H9 (cell line): Measurements from ENCODE around the gene FCHSD2. TPM values are rescaled to one million over a fixed set of nuclear protein-coding genes. Genes with fewer than 3 reads are reported as not detected.

ENCODE experiments used
- DNase-seq: peaks from one replicate; pipeline ENCODE4 v3.0.0-alpha.2; 2017
- H2AFZ ChIP-seq: one replicate; pipeline ENCODE4 v1.6.1; 2013; ENCODE audit warnings: mild to moderate bottlenecking, low read length, control low read depth, moderate library complexity
- H2AK5ac ChIP-seq: 2 replicates; pipeline ENCODE4 v1.6.1; 2013; ENCODE audit warnings: low read length, control low read depth, mixed read lengths; ENCODE audit not compliant: insufficient read length
- H2BK120ac ChIP-seq: one replicate; pipeline ENCODE4 v1.6.1; 2013; ENCODE audit warnings: low read depth, mild to moderate bottlenecking, low read length, control low read depth, inconsistent platforms; ENCODE audit not compliant: poor library complexity, severe bottlenecking
- H2BK12ac ChIP-seq: 2 replicates; pipeline ENCODE4 v1.6.1; 2013; ENCODE audit warnings: low read length, control low read depth, mixed read lengths, low read depth; ENCODE audit not compliant: insufficient read length
- H2BK15ac ChIP-seq: 2 replicates; pipeline ENCODE4 v1.6.1; 2013; ENCODE audit warnings: low read depth, low read length, control low read depth
- H2BK20ac ChIP-seq: one replicate; pipeline ENCODE4 v1.6.1; 2013; ENCODE audit warnings: low read depth, mild to moderate bottlenecking, low read length, control low read depth, inconsistent platforms; ENCODE audit not compliant: poor library complexity, severe bottlenecking
- H2BK5ac ChIP-seq: 2 replicates; pipeline ENCODE4 v1.6.1; 2013; ENCODE audit warnings: low read length, control low read depth, mixed read lengths; ENCODE audit not compliant: insufficient read length
- H3K14ac ChIP-seq: 2 replicates; pipeline ENCODE4 v1.6.1; 2013; ENCODE audit warnings: low read length, control low read depth; ENCODE audit not compliant: insufficient read depth
- H3K18ac ChIP-seq: 2 replicates; pipeline ENCODE4 v1.6.1; 2013; ENCODE audit warnings: low read depth, mild to moderate bottlenecking, mixed read lengths, low read length, control low read depth; ENCODE audit not compliant: insufficient read length
- H3K23ac ChIP-seq: 2 replicates; pipeline ENCODE4 v1.6.1; 2013; ENCODE audit warnings: low read length, control low read depth, mixed read lengths, low read depth; ENCODE audit not compliant: insufficient read length
- H3K23me2 ChIP-seq: 2 replicates; pipeline ENCODE4 v1.6.1; 2013; ENCODE audit warnings: low read depth, mild to moderate bottlenecking, mixed read lengths, low read length, control low read depth; ENCODE audit not compliant: insufficient read length, poor library complexity, severe bottlenecking
- H3K27ac ChIP-seq: 2 replicates; pipeline ENCODE4 v1.5.1; 2013; ENCODE audit warnings: low read length, control low read depth, mixed read lengths, low read depth; ENCODE audit not compliant: insufficient read length
- H3K27me3 ChIP-seq: 2 replicates; pipeline ENCODE4 v1.6.1; 2013; ENCODE audit warnings: low read length, control low read depth, inconsistent platforms; ENCODE audit not compliant: insufficient read depth
- H3K4ac ChIP-seq: 2 replicates; pipeline ENCODE4 v1.6.1; 2013; ENCODE audit warnings: low read depth, mild to moderate bottlenecking, control low read depth, inconsistent platforms, low read length, moderate library complexity
- H3K4me1 ChIP-seq: 2 replicates; pipeline ENCODE4 v1.6.1; 2013; ENCODE audit warnings: low read length, control low read depth, inconsistent platforms; ENCODE audit not compliant: insufficient read depth
- H3K4me2 ChIP-seq: 2 replicates; pipeline ENCODE4 v1.6.1; 2013; ENCODE audit warnings: low read length, control low read depth, mixed read lengths; ENCODE audit not compliant: insufficient read length, insufficient read depth
- H3K56ac ChIP-seq: 2 replicates; pipeline ENCODE4 v1.6.1; 2013; ENCODE audit warnings: low read depth, mild to moderate bottlenecking, mixed read lengths, low read length, control low read depth; ENCODE audit not compliant: insufficient read length
- H3K79me1 ChIP-seq: 2 replicates; pipeline ENCODE4 v1.6.1; 2013; ENCODE audit warnings: low read depth, mild to moderate bottlenecking, moderate library complexity, low read length, control low read depth, inconsistent platforms; ENCODE audit not compliant: insufficient read depth, poor library complexity, severe bottlenecking
- H3K79me2 ChIP-seq: 2 replicates; pipeline ENCODE4 v1.6.1; 2013; ENCODE audit warnings: low read length, control low read depth, inconsistent platforms; ENCODE audit not compliant: insufficient read depth
- H3K9ac ChIP-seq: 2 replicates; pipeline ENCODE4 v1.6.1; 2013; ENCODE audit warnings: low read length, control low read depth, mixed read lengths; ENCODE audit not compliant: insufficient read length; ENCODE audit errors: extremely low read depth
- H3K9me3 ChIP-seq: one replicate; pipeline ENCODE4 v1.6.1; 2013; ENCODE audit warnings: low read depth, low read length, inconsistent platforms; ENCODE audit not compliant: control insufficient read depth
- H3T11ph ChIP-seq: one replicate; pipeline ENCODE4 v1.6.1; 2013; ENCODE audit warnings: mild to moderate bottlenecking, low read length, control low read depth, inconsistent platforms
- H4K20me1 ChIP-seq: one replicate; pipeline ENCODE4 v1.6.1; 2013; ENCODE audit not compliant: control insufficient read depth, insufficient read length, insufficient read depth
- H4K5ac ChIP-seq: 2 replicates; pipeline ENCODE4 v1.6.1; 2013; ENCODE audit warnings: low read depth, mild to moderate bottlenecking, mixed read lengths, low read length, control low read depth; ENCODE audit not compliant: insufficient read length
- H4K8ac ChIP-seq: replicated peaks from 2 replicates; pipeline ENCODE4 v1.6.1; 2013; ENCODE audit warnings: low read length, control low read depth, mixed read lengths, low read depth; ENCODE audit not compliant: insufficient read length
- H4K91ac ChIP-seq: 2 replicates; pipeline ENCODE4 v1.6.1; 2013; ENCODE audit warnings: low read depth, mild to moderate bottlenecking, moderate library complexity, mixed read lengths, low read length, control low read depth; ENCODE audit not compliant: insufficient read length
- H3K27ac Mint-ChIP-seq, 3 experiments: 2 replicates in 2 of 3; 3 replicates in 1 of 3; pipeline ENCODE4 v1.8.0; 2020 to 2021; ENCODE audit warnings: mixed read lengths in 3 of 3, mild to moderate bottlenecking in 1 of 3, moderate library complexity in 1 of 3
- H3K27me3 Mint-ChIP-seq: 2 replicates; pipeline ENCODE4 v1.8.0; 2021; ENCODE audit warnings: low read depth, mild to moderate bottlenecking, moderate library complexity, mixed read lengths
- H3K36me3 Mint-ChIP-seq, 3 experiments: 2 replicates in 2 of 3; 3 replicates in 1 of 3; pipeline ENCODE4 v1.8.0; 2020 to 2021; ENCODE audit warnings: low read depth in 3 of 3, mixed read lengths in 3 of 3; ENCODE audit not compliant: insufficient read depth in 1 of 3
- H3K4me1 Mint-ChIP-seq, 2 experiments: 2 replicates each; pipeline ENCODE4 v1.8.0; 2020; ENCODE audit warnings: mixed read lengths in 2 of 2
- H3K4me3 Mint-ChIP-seq, 2 experiments: 2 replicates in 1 of 2; 3 replicates in 1 of 2; pipeline ENCODE4 v1.8.0; 2020 to 2021; ENCODE audit warnings: mild to moderate bottlenecking in 2 of 2, mixed read lengths in 2 of 2, moderate library complexity in 1 of 2
- H3K9me3 Mint-ChIP-seq, 2 experiments: 2 replicates in 1 of 2; 3 replicates in 1 of 2; pipeline ENCODE4 v1.8.0; 2020; ENCODE audit warnings: mild to moderate bottlenecking in 2 of 2, mixed read lengths in 2 of 2, moderate library complexity in 1 of 2
- CTCF ChIP-seq: fragments of 200-600 bp; sonication (generic); conservative IDR thresholded peaks from 3 replicates; pipeline ENCODE4 v1.8.0; 2021; ENCODE audit warnings: antibody characterized with exemption, mild to moderate bottlenecking
- WGBS: extraction: QIAGEN DNeasy Blood & Tissue Kit; methylation state at CpG from one replicate; pipeline ENCODE4 v1.1.7; 2013; ENCODE audit warnings: missing lambda C conversion rate, low lambda C conversion rate, mixed read lengths; ENCODE audit not compliant: insufficient read length; ENCODE audit errors: extremely low coverage; 5-methylcytosine and 5-hydroxymethylcytosine counted together
- total RNA-seq: library from RNA; stranded (reverse); gene quantifications from 2 replicates; pipeline ENCODE4 v1.2.1, GENCODE V29; 2021

FCHSD2 gene
- total RNA-seq, 1 experiment from 2014 or later, result 17.8 TPM

- Histone ChIP-seq H3K23me2 (no peaks in the 10 kb centered on the region), H3K18ac (no peak overlapping the region), H4K5ac (no peak overlapping the region), H2BK120ac (no peak overlapping the region), H2BK20ac (no peak overlapping the region), H2BK15ac (no peak overlapping the region), H3K4me2 (no peak overlapping the region), H4K8ac (no peak overlapping the region), H3K9ac (no peak overlapping the region), H3K4me1 (no peaks in the 10 kb centered on the region), H2BK12ac (no peak overlapping the region), H3K27me3 (no peaks in the 10 kb centered on the region), H3K23ac (no peak overlapping the region), H3K9me3 (no peaks in the 10 kb centered on the region), H4K20me1 (no peaks in the 10 kb centered on the region), H3K4ac (no peak overlapping the region), H3K27ac (no peak overlapping the region), H4K91ac (no peak overlapping the region), H3K79me1 (no peaks in the 10 kb centered on the region), H3K79me2 (no peaks in the 10 kb centered on the region), H3T11ph (no peak overlapping the region), H3K14ac (no peak overlapping the region), H2BK5ac (no peak overlapping the region), H2AK5ac (no peak overlapping the region), H3K56ac (no peak overlapping the region), H2AFZ (no peak overlapping the region)
- no peak for DNase-seq
- no CpG with 5 or more reads among the region's 6 CpGs for WGBS
- no peaks in the 10 kb centered on the region for H3K9me3 Mint-ChIP-seq
- H3K4me1 Mint-ChIP-seq, result no peaks in the 10 kb centered on the region; a peak in 1 of 4 replicates
- no peak overlapping the region for H3K27ac Mint-ChIP-seq
- no peaks in the 10 kb centered on the region; the same call in 1 of the 2 replicates for H3K27me3 Mint-ChIP-seq
- H3K36me3 Mint-ChIP-seq, result peaks cover 0 to 13% (median 8%) of the 10 kb centered on the region in 3 experiments; a peak in 5 of 7 replicates
- no peak for TF ChIP-seq CTCF
- no peak overlapping the region for H3K4me3 Mint-ChIP-seq
These were observed 336.9 kb downstream of the FCHSD2 start for GRCh38 chr11:72805216-72805615.
